H1 (cell line): ENCODE measurements around the gene ARHGAP32. TPM values are rescaled to one million over a fixed set of nuclear protein-coding genes. Genes with fewer than 3 reads are reported as not detected.

Experiments
- CTCF ChIA-PET: fragments of 300-600 bp; sonication (Branson Sonifier 250); formaldehyde crosslinking; loops from one replicate; lab custom pipeline; 2021; ENCODE audit not compliant: partially characterized antibody; lab: Charles Lee
- POLR2A ChIA-PET: fragments of 300-600 bp; sonication (Branson Sonifier 250); formaldehyde crosslinking; loops from one replicate; lab custom pipeline; 2021; ENCODE audit warnings: inconsistent platforms; ENCODE audit not compliant: partially characterized antibody; lab: Charles Lee
- DNase-seq, 2 experiments: peaks; one replicate each; pipeline versions ENCODE4 v3.0.0 to v3.0.0-alpha.2; 2010 to 2022; ENCODE audit warnings: low spot score in 2 of 2, low read depth in 1 of 2, mixed read lengths in 1 of 2
- FAIRE-seq: peaks from 2 replicates; lab custom pipeline; 2011; peaks lifted over from hg19 to GRCh38; lab: Jason Lieb, UNC
- H2AFZ ChIP-seq: 2 replicates; pipeline ENCODE4 v1.8.1; 2012; ENCODE audit warnings: low read length, inconsistent platforms
- H2AK5ac ChIP-seq: 2 replicates; pipeline ENCODE4 v1.6.1; 2013; ENCODE audit warnings: low read depth, low read length
- H2BK120ac ChIP-seq: replicated peaks from 2 replicates; pipeline ENCODE3; 2013; ENCODE audit warnings: low read depth, low read length, inconsistent platforms
- H2BK12ac ChIP-seq: 2 replicates; pipeline ENCODE4 v1.6.1; 2013; ENCODE audit warnings: low read depth, low read length
- H2BK15ac ChIP-seq: 2 replicates; pipeline ENCODE4 v1.6.1; 2013; ENCODE audit warnings: low read length
- H2BK20ac ChIP-seq: 2 replicates; pipeline ENCODE4 v1.6.1; 2013; ENCODE audit warnings: low read length
- H2BK5ac ChIP-seq: 2 replicates; pipeline ENCODE4 v1.6.1; 2013; ENCODE audit warnings: low read depth, low read length
- H3K14ac ChIP-seq: 2 replicates; pipeline ENCODE4 v1.6.1; 2013; ENCODE audit warnings: inconsistent platforms; ENCODE audit not compliant: insufficient read length
- H3K18ac ChIP-seq: 2 replicates; pipeline ENCODE4 v1.6.1; 2013; ENCODE audit warnings: low read length; ENCODE audit errors: extremely low read depth
- H3K23ac ChIP-seq: 2 replicates; pipeline ENCODE4 v1.6.1; 2013; ENCODE audit warnings: inconsistent platforms; ENCODE audit not compliant: insufficient read length
- H3K23me2 ChIP-seq: 2 replicates; pipeline ENCODE4 v1.6.1; 2013; ENCODE audit warnings: low read depth, low read length
- H3K27ac ChIP-seq: 2 replicates; pipeline ENCODE4 v1.6.1; 2011; ENCODE audit warnings: low read depth, low read length, inconsistent platforms
- H3K27me3 ChIP-seq, 4 experiments: replicated peaks in 1 of 4; 1 replicate in 1 of 4; 2 replicates in 3 of 4; pipeline versions ENCODE4 v1.6.1 to v1.8.1; 2011 to 2013; ENCODE audit warnings: low read length in 3 of 4, mild to moderate bottlenecking in 3 of 4, inconsistent platforms in 2 of 4, mixed read lengths in 2 of 4, moderate library complexity in 1 of 4; ENCODE audit not compliant: control insufficient read depth in 3 of 4, insufficient read depth in 3 of 4; ENCODE audit errors: extremely low read depth in 1 of 4
- H3K36me3 ChIP-seq, 4 experiments: 2 replicates each; pipeline versions ENCODE4 v1.6.1 to v1.8.1; 2011 to 2013; ENCODE audit warnings: mild to moderate bottlenecking in 4 of 4, low read length in 3 of 4, moderate library complexity in 2 of 4, control low read depth in 1 of 4, inconsistent platforms in 1 of 4; ENCODE audit not compliant: insufficient read depth in 4 of 4, control insufficient read depth in 2 of 4
- H3K4ac ChIP-seq: replicated peaks from 2 replicates; pipeline ENCODE3; 2013; ENCODE audit warnings: low read length, low read depth, mixed read lengths, inconsistent platforms; ENCODE audit not compliant: insufficient read length
- H3K4me1 ChIP-seq, 4 experiments: replicated peaks in 1 of 4; 1 replicate in 1 of 4; 2 replicates in 3 of 4; pipeline versions ENCODE4 v1.6.1 to v1.8.1; 2011 to 2013; ENCODE audit warnings: low read length in 3 of 4, inconsistent platforms in 2 of 4, mixed read lengths in 1 of 4; ENCODE audit not compliant: insufficient read depth in 4 of 4, control insufficient read depth in 3 of 4
- H3K4me2 ChIP-seq, 2 experiments: 2 replicates each; pipeline versions ENCODE4 v1.6.1 to v1.8.1; 2011 to 2013; ENCODE audit warnings: low read depth in 2 of 2, low read length in 2 of 2, control low read depth in 1 of 2, inconsistent platforms in 1 of 2, mild to moderate bottlenecking in 1 of 2; ENCODE audit not compliant: insufficient read depth in 1 of 2
- H3K4me3 ChIP-seq, 4 experiments: fragments of 200-600, 300-600 bp in 1 of 4; sonication (generic), shearing (Covaris generic), sonication (Bioruptor Twin) in 1 of 4; 2 replicates each; pipeline versions ENCODE4 v1.5.1 to v1.8.1; 2011 to 2016; ENCODE audit warnings: low read length in 4 of 4, low read depth in 3 of 4, control low read depth in 2 of 4, inconsistent platforms in 2 of 4, mild to moderate bottlenecking in 2 of 4, mixed read lengths in 1 of 4, moderate library complexity in 1 of 4; ENCODE audit not compliant: insufficient read depth in 2 of 4; ENCODE audit errors: extremely low read depth in 1 of 4
- H3K56ac ChIP-seq: replicated peaks from 2 replicates; pipeline ENCODE3; 2013; ENCODE audit warnings: low read depth, mild to moderate bottlenecking, mixed read lengths, low read length, inconsistent platforms; ENCODE audit not compliant: insufficient read length
- H3K79me1 ChIP-seq: 2 replicates; pipeline ENCODE4 v1.6.1; 2013; ENCODE audit warnings: low read depth, low read length, control low read depth
- H3K79me2 ChIP-seq, 2 experiments: 2 replicates each; pipeline versions ENCODE4 v1.6.1 to v1.8.1; 2012 to 2013; ENCODE audit warnings: low read length in 2 of 2, mild to moderate bottlenecking in 2 of 2, inconsistent platforms in 1 of 2; ENCODE audit not compliant: insufficient read depth in 2 of 2, control insufficient read depth in 1 of 2
- H3K9ac ChIP-seq, 4 experiments: replicated peaks in 1 of 4; 1 replicate in 1 of 4; 2 replicates in 3 of 4; pipeline versions ENCODE4 v1.6.1 to v1.8.1; 2011 to 2013; ENCODE audit warnings: low read depth in 3 of 4, low read length in 3 of 4, control low read depth in 2 of 4, mild to moderate bottlenecking in 2 of 4, moderate library complexity in 2 of 4, inconsistent platforms in 1 of 4; ENCODE audit errors: extremely low read depth in 1 of 4
- H3K9me3 ChIP-seq, 2 experiments: 2 replicates each; pipeline versions ENCODE4 v1.6.1 to v1.8.1; 2012 to 2013; ENCODE audit warnings: mild to moderate bottlenecking in 2 of 2, moderate library complexity in 2 of 2, control low read depth in 1 of 2, inconsistent platforms in 1 of 2, low read depth in 1 of 2, low read length in 1 of 2, mixed read lengths in 1 of 2; ENCODE audit not compliant: insufficient read depth in 2 of 2
- H4K20me1 ChIP-seq, 2 experiments: replicated peaks in 1 of 2; 2 replicates each; pipeline versions ENCODE3 to v1.8.1; 2011 to 2013; ENCODE audit warnings: inconsistent platforms in 2 of 2, low read length in 2 of 2, mild to moderate bottlenecking in 1 of 2; ENCODE audit not compliant: insufficient read depth in 2 of 2, control insufficient read depth in 1 of 2
- H4K5ac ChIP-seq: 2 replicates; pipeline ENCODE4 v1.6.1; 2013; ENCODE audit warnings: low read length, low read depth, mixed read lengths, inconsistent platforms; ENCODE audit not compliant: insufficient read length
- H4K8ac ChIP-seq: 2 replicates; pipeline ENCODE4 v1.8.0; 2013; ENCODE audit warnings: mild to moderate bottlenecking, moderate library complexity, low read length, inconsistent platforms; ENCODE audit not compliant: insufficient read depth; ENCODE audit errors: extremely low read depth
- H4K91ac ChIP-seq: replicated peaks from 2 replicates; pipeline ENCODE3; 2013; ENCODE audit warnings: low read length, mixed read lengths, inconsistent platforms; ENCODE audit not compliant: insufficient read length
- BACH1 ChIP-seq: IDR thresholded peaks from 2 replicates; pipeline ENCODE4 v1.6.1; 2012; ENCODE audit warnings: low read length, improper control_type of control experiment
- CHD1 ChIP-seq: IDR thresholded peaks from 2 replicates; pipeline ENCODE4 v1.6.1; 2012; ENCODE audit warnings: low read depth, low read length, improper control_type of control experiment
- CHD2 ChIP-seq: IDR thresholded peaks from 2 replicates; pipeline ENCODE4 v1.6.1; 2012; ENCODE audit warnings: low read length, improper control_type of control experiment
- EGR1 ChIP-seq: IDR thresholded peaks from 2 replicates; pipeline ENCODE4 v1.6.1; 2011; ENCODE audit warnings: low read depth, low read length, borderline replicate concordance
- KDM5A ChIP-seq: fragments of 200-600 bp; IDR thresholded peaks from 2 replicates; pipeline ENCODE4 v1.7.1; 2012; ENCODE audit warnings: mild to moderate bottlenecking, low read length, inconsistent platforms, mixed read lengths
- NANOG ChIP-seq: IDR thresholded peaks from 2 replicates; pipeline ENCODE4 v1.6.1; 2011; ENCODE audit warnings: low read length, low read depth, mild to moderate bottlenecking, inconsistent platforms; ENCODE audit not compliant: insufficient read depth, poor library complexity, severe bottlenecking
- POU5F1 ChIP-seq: IDR thresholded peaks from 2 replicates; pipeline ENCODE4 v1.6.1; 2011; ENCODE audit warnings: low read depth, mild to moderate bottlenecking, low read length, moderate library complexity
- RBBP5 ChIP-seq: IDR thresholded peaks from 2 replicates; pipeline ENCODE4 v1.7.1; 2012; ENCODE audit warnings: low read depth, mild to moderate bottlenecking, inconsistent platforms, low read length, moderate library complexity, borderline replicate concordance
- SP2 ChIP-seq: IDR thresholded peaks from 2 replicates; pipeline ENCODE4 v1.6.1; 2012; ENCODE audit warnings: mild to moderate bottlenecking, low read length, inconsistent platforms
- TAF7 ChIP-seq: optimal IDR thresholded peaks from 2 replicates; pipeline ENCODE3; 2011; ENCODE audit warnings: low read depth, mild to moderate bottlenecking, inconsistent platforms, low read length, moderate library complexity, borderline replicate concordance
- TCF12 ChIP-seq: IDR thresholded peaks from 2 replicates; pipeline ENCODE4 v1.6.1; 2011; ENCODE audit warnings: low read depth, mild to moderate bottlenecking, low read length
- ZNF274 ChIP-seq: IDR thresholded peaks from 2 replicates; pipeline ENCODE4 v1.7.0; 2012; ENCODE audit warnings: low read length, borderline replicate concordance; ENCODE audit errors: extremely low read depth
- WGBS, 2 experiments: shearing (Covaris generic) in 1 of 2; methylation state at CpG; one replicate each; pipeline versions ENCODE4 v1.1.6 to v1.1.7; 2013 to 2015; ENCODE audit warnings: low lambda C conversion rate in 2 of 2, mixed read lengths in 2 of 2, inconsistent platforms in 1 of 2, low coverage in 1 of 2, missing lambda C conversion rate in 1 of 2; ENCODE audit not compliant: insufficient replicate concordance in 2 of 2, insufficient coverage in 1 of 2, insufficient read length in 1 of 2; ENCODE audit errors: extremely low coverage in 1 of 2, missing lambda C conversion rate in 1 of 2; 5-methylcytosine and 5-hydroxymethylcytosine counted together
- polyA plus RNA-seq, 7 experiments: library from polyadenylated mRNA; depleted of rRNA in 3 of 7; stranded (reverse) in 5 of 7; unstranded in 2 of 7; fragments of >200 nt in 5 of 7; fragments of 200-250 nt in 2 of 7; gene quantifications; 1 replicate in 5 of 7; 2 replicates in 1 of 7; 4 replicates in 1 of 7; pipeline versions ENCODE4 v1.2.1 to v1.2.3, GENCODE V29; 2011 to 2013; ENCODE audit warnings: missing spikeins in 2 of 7, mixed read lengths in 2 of 7
- total RNA-seq: library from RNA; stranded (reverse); fragmentation: NEBNext Ultra II Directional; extraction: Animal tissue kit (Norgen Biotek cat#: 25700); gene quantifications from 2 replicates; pipeline ENCODE4 v1.2.1, GENCODE V29; 2021

The ARHGAP32 gene
- total and polyA plus RNA-seq, 2 of the 8 experiments (the other 6 are each of a cell fraction or from before 2014, with no cell fraction given) = 13.7 to 30.0 TPM

- no peaks in the 10 kb centered on the region for H3K4me1 ChIP-seq
- H3K36me3 ChIP-seq = peaks cover 3 to 33% (median 13%) of the 10 kb centered on the region in 4 experiments; a peak in 6 of 8 replicates
- no peaks in the 10 kb centered on the region for H3K27me3 ChIP-seq
- H3K4me2 ChIP-seq = no peak overlapping the region
- H3K56ac ChIP-seq = no peak overlapping the region
- no peak overlapping the region for H3K18ac ChIP-seq
- peaks cover 0 to 5% of the 10 kb centered on the region in 2 experiments for H4K20me1 ChIP-seq
- WGBS, 2 experiments = 94% methylated on average over 6 of the region's 6 CpGs; no CpG with 5 or more reads in 1 of the 2 experiments
- no peak overlapping the region for H3K4ac ChIP-seq
- H3K27ac ChIP-seq = no peak overlapping the region
- H2BK12ac ChIP-seq = no peak overlapping the region
- no peaks in the 10 kb centered on the region for H3K23me2 ChIP-seq
- H4K5ac ChIP-seq = no peak overlapping the region
- CTCF ChIA-PET = interaction anchor here (0.9 to 2.1 kb wide), 3 partner anchors 10 to 80 kb away, joined by 4 to 5 read pairs (median 5); no protein-coding TSS in a partner anchor
- no peak overlapping the region for H3K9ac ChIP-seq
- H3K23ac ChIP-seq = no peak overlapping the region
- no peak overlapping the region for H2BK5ac ChIP-seq
- no peak overlapping the region for H2BK15ac ChIP-seq
- H3K9me3 ChIP-seq = no peaks in the 10 kb centered on the region
- H2BK120ac ChIP-seq = no peak overlapping the region
- H3K4me3 ChIP-seq = no peak overlapping the region
- DNase-seq = no peak
- no peaks in the 10 kb centered on the region for H3K79me1 ChIP-seq
- FAIRE-seq = no peak
- H4K8ac ChIP-seq = no peak overlapping the region
- H2AFZ ChIP-seq = no peak overlapping the region
- no peaks in the 10 kb centered on the region for H3K79me2 ChIP-seq
- no peak overlapping the region for H4K91ac ChIP-seq
- POLR2A ChIA-PET = no interaction called here
- no peak overlapping the region for H2AK5ac ChIP-seq
- H2BK20ac ChIP-seq = no peak overlapping the region
- no peak overlapping the region for H3K14ac ChIP-seq
- no peak for TF ChIP-seq CHD2
- TF ChIP-seq SP2 = no peak
- no peak for TF ChIP-seq RBBP5
- no peak for TF ChIP-seq CHD1
- no peak for TF ChIP-seq BACH1
- no peak for TF ChIP-seq TAF7
- TF ChIP-seq EGR1 = no peak
- no peak for TF ChIP-seq TCF12
- no peak for TF ChIP-seq POU5F1
- no peak for TF ChIP-seq NANOG
- TF ChIP-seq KDM5A = no peak
- no peak for TF ChIP-seq ZNF274
Measured at GRCh38 chr11:128967578-128967977, 224.5 kb downstream of the ARHGAP32 start.
